Astrocyte (in vitro differentiated cells and primary cell): ENCODE data around the gene PER2. TPM values are rescaled to one million over a fixed set of nuclear protein-coding genes. Genes with fewer than 3 reads are reported as not detected.

Source experiments
- DNase-seq: peaks from one replicate; pipeline ENCODE4 v3.0.0-alpha.2; 2010; ENCODE audit warnings: low read depth
- FAIRE-seq: peaks from 2 replicates; lab custom pipeline; 2011; peaks lifted over from hg19 to GRCh38; lab: Jason Lieb, UNC
- H2AFZ ChIP-seq: 2 replicates; pipeline ENCODE4 v1.6.0; 2012; ENCODE audit warnings: low read depth, low read length, inconsistent platforms
- H3K27ac ChIP-seq: 2 replicates; pipeline ENCODE4 v1.5.1; 2011; ENCODE audit warnings: low read depth, low read length, inconsistent platforms
- H3K27me3 ChIP-seq: 2 replicates; pipeline ENCODE4 v1.6.0; 2011; ENCODE audit warnings: low read length, inconsistent platforms; ENCODE audit not compliant: insufficient read depth
- H3K36me3 ChIP-seq: 2 replicates; pipeline ENCODE4 v1.5.1; 2011; ENCODE audit warnings: low read length, inconsistent platforms; ENCODE audit not compliant: insufficient read depth
- H3K4me1 ChIP-seq: 2 replicates; pipeline ENCODE4 v1.5.1; 2011; ENCODE audit warnings: low read length, inconsistent platforms; ENCODE audit not compliant: insufficient read depth
- H3K4me2 ChIP-seq: 2 replicates; pipeline ENCODE4 v1.6.0; 2012; ENCODE audit warnings: low read length, inconsistent platforms
- H3K4me3 ChIP-seq: 2 replicates; pipeline ENCODE4 v1.5.1; 2011; ENCODE audit warnings: low read depth, mild to moderate bottlenecking, low read length, inconsistent platforms; ENCODE audit not compliant: insufficient read depth
- H3K79me2 ChIP-seq: 2 replicates; pipeline ENCODE4 v1.6.0; 2012; ENCODE audit warnings: mild to moderate bottlenecking, low read length, inconsistent platforms; ENCODE audit not compliant: insufficient read depth
- H3K9ac ChIP-seq: 2 replicates; pipeline ENCODE4 v1.6.0; 2012; ENCODE audit warnings: mild to moderate bottlenecking, low read length, inconsistent platforms
- H3K9me3 ChIP-seq: 2 replicates; pipeline ENCODE4 v1.5.1; 2012; ENCODE audit warnings: low read depth, mild to moderate bottlenecking, low read length, inconsistent platforms; ENCODE audit not compliant: insufficient read depth
- H4K20me1 ChIP-seq: 2 replicates; pipeline ENCODE4 v1.6.0; 2012; ENCODE audit warnings: low read length, inconsistent platforms; ENCODE audit not compliant: insufficient read depth
- H3K27ac Mint-ChIP-seq: one replicate; pipeline ENCODE4 v1.8.0; 2021; ENCODE audit warnings: mild to moderate bottlenecking, mixed read lengths; ENCODE audit not compliant: unreplicated experiment
- H3K27me3 Mint-ChIP-seq: one replicate; pipeline ENCODE4 v1.8.0; 2021; ENCODE audit warnings: low read depth, mixed read lengths; ENCODE audit not compliant: unreplicated experiment
- H3K36me3 Mint-ChIP-seq: one replicate; pipeline ENCODE4 v1.8.0; 2021; ENCODE audit warnings: low read depth, mixed read lengths; ENCODE audit not compliant: unreplicated experiment
- H3K4me1 Mint-ChIP-seq: one replicate; pipeline ENCODE4 v1.8.0; 2021; ENCODE audit warnings: low read depth, mixed read lengths; ENCODE audit not compliant: unreplicated experiment
- H3K4me3 Mint-ChIP-seq: one replicate; pipeline ENCODE4 v1.8.0; 2021; ENCODE audit warnings: mild to moderate bottlenecking, moderate library complexity, mixed read lengths; ENCODE audit not compliant: unreplicated experiment
- H3K9me3 Mint-ChIP-seq: one replicate; pipeline ENCODE4 v1.8.0; 2021; ENCODE audit warnings: mild to moderate bottlenecking, mixed read lengths; ENCODE audit not compliant: unreplicated experiment
- EZH2 ChIP-seq: IDR thresholded peaks from 2 replicates; pipeline ENCODE4 v1.6.1; 2012; ENCODE audit warnings: mild to moderate bottlenecking, low read length, inconsistent platforms; ENCODE audit not compliant: insufficient read depth
- total RNA-seq: library from RNA; stranded (reverse); gene quantifications from 2 replicates; pipeline ENCODE4 v1.2.1, GENCODE V29; 2021
- TF ChIP-seq, protein P1 (sequence below): IDR thresholded peaks from 2 replicates; pipeline ENCODE4 v1.5.1; 2011; ENCODE audit warnings: low read depth, mild to moderate bottlenecking, inconsistent platforms, low read length, moderate library complexity; ENCODE audit not compliant: insufficient read depth

The PER2 gene
- total RNA-seq, 1 donor from 2014 or later: 2.0 TPM

DNA sequence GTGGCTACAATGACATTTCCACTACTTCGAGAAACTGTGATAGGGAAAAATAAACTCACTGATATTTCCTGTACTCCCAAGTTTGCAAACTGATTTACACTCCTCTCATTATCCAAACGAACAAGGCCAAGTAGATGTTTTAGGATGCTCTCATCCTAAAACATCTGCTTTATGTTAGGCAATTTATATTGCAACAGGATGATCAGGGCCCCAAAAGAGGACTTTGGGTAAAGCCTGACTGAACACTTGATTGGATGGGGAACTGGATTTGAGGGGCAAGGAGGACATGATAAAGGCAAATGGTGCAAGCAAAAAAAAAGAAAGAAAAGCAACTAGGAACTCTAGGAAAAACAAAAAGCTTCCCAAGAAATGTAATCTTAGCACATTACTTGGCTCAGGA lies 46.4 kb downstream of the PER2 start:
- H3K36me3 Mint-ChIP-seq: peaks cover 5% of the 10 kb centered on the region
- no peak overlapping the region for H3K4me3 Mint-ChIP-seq
- Histone ChIP-seq H3K79me2 (no peaks in the 10 kb centered on the region), H3K9ac (no peak overlapping the region), H3K27me3 (peaks cover 13% of the 10 kb centered on the region), H3K9me3 (peaks cover 5% of the 10 kb centered on the region), H4K20me1 (no peaks in the 10 kb centered on the region), H3K27ac (no peak overlapping the region), H3K4me2 (no peak overlapping the region), H2AFZ (no peak overlapping the region), H3K4me3 (no peak overlapping the region), H3K4me1 (no peaks in the 10 kb centered on the region), H3K36me3 (no peaks in the 10 kb centered on the region)
- DNase-seq (no peak), FAIRE-seq (no peak)
- TF ChIP-seq, protein P1, sequence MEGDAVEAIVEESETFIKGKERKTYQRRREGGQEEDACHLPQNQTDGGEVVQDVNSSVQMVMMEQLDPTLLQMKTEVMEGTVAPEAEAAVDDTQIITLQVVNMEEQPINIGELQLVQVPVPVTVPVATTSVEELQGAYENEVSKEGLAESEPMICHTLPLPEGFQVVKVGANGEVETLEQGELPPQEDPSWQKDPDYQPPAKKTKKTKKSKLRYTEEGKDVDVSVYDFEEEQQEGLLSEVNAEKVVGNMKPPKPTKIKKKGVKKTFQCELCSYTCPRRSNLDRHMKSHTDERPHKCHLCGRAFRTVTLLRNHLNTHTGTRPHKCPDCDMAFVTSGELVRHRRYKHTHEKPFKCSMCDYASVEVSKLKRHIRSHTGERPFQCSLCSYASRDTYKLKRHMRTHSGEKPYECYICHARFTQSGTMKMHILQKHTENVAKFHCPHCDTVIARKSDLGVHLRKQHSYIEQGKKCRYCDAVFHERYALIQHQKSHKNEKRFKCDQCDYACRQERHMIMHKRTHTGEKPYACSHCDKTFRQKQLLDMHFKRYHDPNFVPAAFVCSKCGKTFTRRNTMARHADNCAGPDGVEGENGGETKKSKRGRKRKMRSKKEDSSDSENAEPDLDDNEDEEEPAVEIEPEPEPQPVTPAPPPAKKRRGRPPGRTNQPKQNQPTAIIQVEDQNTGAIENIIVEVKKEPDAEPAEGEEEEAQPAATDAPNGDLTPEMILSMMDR: no peak
- no peak for TF ChIP-seq EZH2
- peaks cover 23% of the 10 kb centered on the region for H3K27me3 Mint-ChIP-seq
- H3K27ac Mint-ChIP-seq: no peak overlapping the region
- H3K9me3 Mint-ChIP-seq: no peaks in the 10 kb centered on the region
- H3K4me1 Mint-ChIP-seq: no peaks in the 10 kb centered on the region

DNA sequence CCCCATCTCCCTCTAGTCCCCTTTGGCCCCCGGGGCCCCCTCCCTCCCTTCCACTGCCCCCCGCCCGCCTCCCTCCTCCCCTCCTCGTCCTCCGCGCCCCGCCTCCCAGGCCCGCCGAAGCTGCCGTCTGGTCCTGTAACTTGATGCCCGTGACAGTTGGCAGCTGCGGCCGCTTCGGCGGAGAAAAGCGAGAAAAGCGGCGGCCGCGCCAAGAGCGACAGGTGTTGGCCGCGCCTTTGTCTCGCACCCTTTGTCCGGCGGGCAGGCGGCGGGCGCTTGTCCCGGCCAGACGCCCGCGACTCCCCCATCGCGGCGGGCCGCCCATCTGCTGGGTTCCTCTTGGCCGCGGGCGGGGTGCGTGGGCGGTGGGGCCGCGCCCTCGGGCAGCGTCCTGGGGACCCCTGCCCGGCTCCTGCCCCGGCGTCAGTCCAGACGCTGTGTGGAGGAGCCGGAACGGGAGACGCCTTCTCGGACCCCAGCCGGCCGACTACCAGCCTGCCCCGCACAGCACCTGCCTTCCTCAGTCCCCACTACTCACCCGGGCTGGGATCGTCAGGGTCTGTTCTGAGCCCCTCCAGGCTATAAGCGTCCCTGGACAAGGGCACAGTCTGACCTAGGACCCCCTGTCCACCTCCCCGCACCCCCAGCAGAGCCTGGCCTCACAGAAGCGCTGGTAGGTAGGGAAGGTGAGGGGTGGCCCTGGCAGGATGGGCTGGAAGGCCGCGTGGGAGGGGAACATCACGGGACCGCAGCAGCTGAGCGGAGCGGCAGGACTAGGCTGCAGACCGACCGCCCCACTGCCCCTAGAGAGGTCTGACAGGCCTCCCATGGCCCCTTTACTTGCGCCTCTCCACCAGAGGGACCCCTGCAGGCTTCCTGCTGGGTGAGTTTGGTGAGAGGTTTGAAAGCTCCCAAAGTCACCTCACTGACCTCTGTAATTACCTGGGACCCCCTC lies 47.4 kb downstream of the PER2 start:
- Histone ChIP-seq H2AFZ (peak overlapping the region; percentile 18), H3K4me1 (no peaks in the 10 kb centered on the region), H3K79me2 (no peaks in the 10 kb centered on the region), H3K4me2 (peak overlapping the region; percentile 89), H3K27ac (no peak overlapping the region), H3K36me3 (no peaks in the 10 kb centered on the region), H3K9me3 (peaks cover 5% of the 10 kb centered on the region), H3K4me3 (no peak overlapping the region), H4K20me1 (no peaks in the 10 kb centered on the region), H3K9ac (no peak overlapping the region), H3K27me3 (peaks cover 13% of the 10 kb centered on the region)
- H3K27me3 Mint-ChIP-seq: peaks cover 28% of the 10 kb centered on the region
- no peaks in the 10 kb centered on the region for H3K9me3 Mint-ChIP-seq
- TF ChIP-seq, protein P1: no peak
- no peak for TF ChIP-seq EZH2
- FAIRE-seq (no peak), DNase-seq (peak; percentile 18)
- no peak overlapping the region for H3K4me3 Mint-ChIP-seq
- peaks cover 5% of the 10 kb centered on the region for H3K36me3 Mint-ChIP-seq
- H3K4me1 Mint-ChIP-seq: no peaks in the 10 kb centered on the region
- no peak overlapping the region for H3K27ac Mint-ChIP-seq
